GM21825 (cell line): Measurements from ENCODE around the gene F11R.
"Not testable (repeated sequence)": the region's sequence is repeated elsewhere in the genome, so short reads cannot be mapped to it uniquely, and the experiment has no call there.

ENCODE experiments used
- ATAC-seq: cut with Tn5 transposase; IDR thresholded peaks from one replicate; pipeline ENCODE4 v1.9.1; 2021; ENCODE audit warnings: mild to moderate bottlenecking, moderate library complexity; ENCODE audit not compliant: unreplicated experiment

Gene F11R

GRCh38 chr1:161020509-161021164 lies at the start of gene F11R:
TSS of gene F11R (minus strand) at chr1:161021152. CDS start at chr1:161021073, 79 bp downstream.
- ATAC-seq, result peak; percentile 35

- ATAC-seq, result peak; percentile 79
These were observed 48.8 kb upstream of the F11R start, which contains the start of gene ARHGAP30 for GRCh38 chr1:161069731-161070270. TSS of gene ARHGAP30 (minus strand) at chr1:161069891. CDS start at chr1:161069624, 267 bp downstream.

DNA sequence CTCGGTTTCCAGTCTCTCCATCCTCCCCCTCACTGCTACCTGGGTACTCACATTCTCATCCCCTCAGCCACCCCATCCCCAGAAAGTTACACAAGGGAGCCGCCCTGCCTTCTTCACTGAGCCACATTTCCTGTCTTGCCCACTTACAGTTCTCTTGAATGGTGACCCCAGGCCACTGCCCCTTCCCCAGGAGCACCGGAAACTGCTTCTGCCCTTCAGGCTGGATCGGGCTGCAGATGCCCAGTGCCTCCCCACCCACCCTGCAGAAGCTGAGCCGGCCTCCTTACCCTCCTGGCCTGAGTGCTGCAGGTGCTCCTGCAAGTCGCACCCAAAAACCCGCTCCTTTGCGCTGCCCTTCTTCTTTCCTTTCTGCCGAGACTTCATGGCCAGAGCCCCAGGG lies 48.3 kb upstream of the F11R start:
- peak; percentile 3 for ATAC-seq

DNA sequence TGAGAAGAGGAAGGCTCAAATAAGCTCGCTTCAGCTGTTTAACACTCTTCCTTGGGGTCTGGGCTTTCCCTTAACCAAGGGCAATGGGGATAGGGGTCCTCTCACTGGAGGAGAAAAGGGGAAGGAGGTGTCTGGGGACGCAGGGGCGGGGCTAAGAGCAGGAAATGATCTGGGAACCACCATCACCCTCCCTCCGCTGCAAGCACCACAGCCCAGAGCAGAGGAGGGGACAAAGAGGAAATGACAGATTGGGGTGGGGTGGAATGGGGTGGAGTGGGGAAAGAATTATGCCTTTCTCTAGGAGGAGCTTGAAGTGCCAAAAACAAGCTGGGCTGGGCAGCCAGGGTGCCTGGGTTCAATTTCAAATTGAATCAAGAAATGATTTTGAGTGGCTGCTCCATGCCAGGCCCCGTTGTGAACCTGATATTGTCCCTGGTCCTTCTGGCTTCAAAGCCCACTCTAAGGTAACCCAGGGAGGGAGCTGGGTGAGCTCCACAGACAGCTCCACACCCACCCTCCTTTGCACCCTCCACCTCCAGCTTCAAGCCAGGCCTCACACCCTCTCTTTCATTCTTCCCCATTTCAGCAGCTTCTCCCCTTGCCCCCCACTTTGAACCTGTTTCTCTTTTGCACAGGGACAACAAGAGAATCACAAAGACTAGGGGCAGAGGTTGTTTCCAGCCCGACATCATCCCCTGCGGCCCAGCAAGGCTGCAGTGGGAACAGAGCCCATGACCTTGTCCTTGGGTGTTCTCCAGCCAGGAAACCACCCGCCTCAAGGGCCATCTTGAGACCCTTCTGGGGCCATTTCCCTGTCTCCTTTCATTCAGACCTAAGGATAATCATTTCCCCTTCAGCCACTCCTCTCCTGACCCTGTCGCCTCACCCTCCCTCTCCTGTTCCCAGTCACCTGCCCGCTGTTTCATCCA lies 47.6 kb upstream of the F11R start:
- peak; percentile 57 for ATAC-seq

- ATAC-seq, result no peak
These were observed 45.7 kb upstream of the F11R start for GRCh38 chr1:161066694-161067093.

DNA sequence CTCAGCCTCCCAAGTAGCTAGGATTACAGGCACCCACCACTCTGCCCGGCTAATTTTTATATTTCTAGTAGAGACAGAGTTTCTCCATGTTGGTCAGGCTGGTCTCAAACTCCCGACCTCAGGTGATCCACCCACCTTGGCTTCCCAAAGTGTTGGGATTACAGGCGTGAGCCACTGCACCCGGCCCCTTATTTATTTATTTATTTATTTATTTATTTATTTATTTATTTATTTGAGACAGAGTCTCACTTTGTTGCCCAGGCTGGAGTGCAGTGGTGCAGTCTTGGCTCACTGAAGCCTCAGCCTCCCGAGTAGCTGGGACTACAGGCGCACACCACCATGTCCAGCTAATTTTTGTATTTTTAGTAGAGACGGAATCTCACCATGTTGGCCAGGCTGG lies 44.7 kb upstream of the F11R start:
- ATAC-seq, result not testable (repeated sequence)

GRCh38 chr1:161063936-161064335 lies 43.0 kb upstream of the F11R start:
- ATAC-seq, result not testable (repeated sequence)

- no peak for ATAC-seq
These were observed 40.5 kb upstream of the F11R start for GRCh38 chr1:161061419-161061818.

DNA sequence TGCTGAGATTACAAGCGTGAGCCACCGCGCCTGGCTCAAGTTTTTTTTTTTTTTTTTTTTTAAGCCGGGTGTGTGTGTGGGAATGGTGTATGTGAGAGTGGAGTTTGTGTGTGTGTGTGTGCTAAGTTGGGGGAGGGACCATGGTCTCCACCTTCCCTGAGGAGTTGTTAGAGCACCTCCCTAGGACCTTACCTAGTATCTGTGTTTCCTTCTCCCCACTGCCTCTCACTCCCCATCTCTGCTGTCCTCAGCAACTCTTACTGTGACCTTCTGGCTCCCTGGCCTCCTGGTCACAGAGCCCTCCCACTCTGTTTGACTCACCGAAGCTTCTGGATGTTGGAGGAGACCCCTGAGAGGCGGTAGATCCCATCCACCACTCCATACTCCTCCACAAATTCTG lies 38.3 kb upstream of the F11R start:
- no peak for ATAC-seq

GRCh38 chr1:161054805-161055204 lies 33.9 kb upstream of the F11R start:
- ATAC-seq, result no peak

DNA sequence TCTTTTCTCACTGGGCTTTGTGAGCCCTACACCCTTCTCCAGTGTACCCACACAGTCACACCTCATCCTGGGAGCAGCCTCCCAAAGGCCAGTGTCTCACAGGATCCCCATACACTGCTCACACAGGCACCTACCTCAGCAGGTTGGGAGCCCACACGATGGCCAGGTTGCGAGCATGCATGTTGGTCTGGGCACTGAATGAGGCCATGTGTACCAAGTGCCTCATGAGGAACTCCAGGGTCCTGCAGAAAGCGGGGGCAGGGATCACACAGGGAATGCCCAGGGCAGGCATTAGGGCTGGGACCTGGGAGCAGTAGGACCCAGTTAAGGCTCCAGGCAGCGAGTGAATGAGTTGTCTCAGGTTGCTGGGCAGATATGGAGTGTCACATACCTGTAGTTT lies 33.3 kb upstream of the F11R start:
- no peak for ATAC-seq

- ATAC-seq, result no peak
These were observed 31.9 kb upstream of the F11R start for GRCh38 chr1:161052899-161053298.

- ATAC-seq, result no peak
These were observed 30.3 kb upstream of the F11R start for GRCh38 chr1:161051219-161051618.

DNA sequence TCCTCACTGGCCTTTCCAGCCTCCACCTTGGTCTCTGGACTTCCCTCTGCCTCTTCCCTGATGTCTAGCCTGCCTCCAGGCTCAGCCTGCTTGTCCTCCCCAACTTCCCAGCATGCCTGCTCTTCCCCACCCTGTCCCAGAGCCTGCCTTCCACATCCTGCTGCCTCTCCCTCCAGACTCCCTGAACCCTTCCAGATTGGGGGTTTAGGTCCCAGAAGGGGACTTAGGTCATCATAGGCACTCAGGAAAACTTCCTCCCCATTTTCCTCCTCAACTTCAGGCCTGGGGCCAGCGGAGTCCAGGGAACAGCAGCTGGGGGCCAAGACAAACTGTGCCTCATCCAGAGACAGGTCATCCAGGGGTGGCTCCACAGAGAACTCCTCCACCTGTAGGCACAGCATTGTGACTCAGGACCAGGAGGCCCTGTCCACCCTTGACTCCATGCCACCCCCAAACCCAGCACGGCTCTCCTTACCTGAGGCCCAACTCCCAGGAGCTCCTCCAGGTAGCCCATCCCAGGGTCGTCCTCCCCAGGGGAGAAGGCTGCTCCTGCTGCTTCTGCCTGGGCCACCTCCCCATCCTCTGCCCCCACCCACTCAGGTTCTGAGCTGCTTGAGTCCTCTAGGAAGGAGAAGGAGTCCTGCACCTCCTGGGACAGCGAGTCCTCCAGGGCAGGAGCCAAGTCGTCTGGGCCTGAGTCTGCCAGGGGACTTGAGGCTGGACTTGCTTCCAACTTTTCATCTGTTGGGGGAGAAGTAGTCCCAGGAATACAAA lies 28.2 kb upstream of the F11R start:
- ATAC-seq, result no peak

DNA sequence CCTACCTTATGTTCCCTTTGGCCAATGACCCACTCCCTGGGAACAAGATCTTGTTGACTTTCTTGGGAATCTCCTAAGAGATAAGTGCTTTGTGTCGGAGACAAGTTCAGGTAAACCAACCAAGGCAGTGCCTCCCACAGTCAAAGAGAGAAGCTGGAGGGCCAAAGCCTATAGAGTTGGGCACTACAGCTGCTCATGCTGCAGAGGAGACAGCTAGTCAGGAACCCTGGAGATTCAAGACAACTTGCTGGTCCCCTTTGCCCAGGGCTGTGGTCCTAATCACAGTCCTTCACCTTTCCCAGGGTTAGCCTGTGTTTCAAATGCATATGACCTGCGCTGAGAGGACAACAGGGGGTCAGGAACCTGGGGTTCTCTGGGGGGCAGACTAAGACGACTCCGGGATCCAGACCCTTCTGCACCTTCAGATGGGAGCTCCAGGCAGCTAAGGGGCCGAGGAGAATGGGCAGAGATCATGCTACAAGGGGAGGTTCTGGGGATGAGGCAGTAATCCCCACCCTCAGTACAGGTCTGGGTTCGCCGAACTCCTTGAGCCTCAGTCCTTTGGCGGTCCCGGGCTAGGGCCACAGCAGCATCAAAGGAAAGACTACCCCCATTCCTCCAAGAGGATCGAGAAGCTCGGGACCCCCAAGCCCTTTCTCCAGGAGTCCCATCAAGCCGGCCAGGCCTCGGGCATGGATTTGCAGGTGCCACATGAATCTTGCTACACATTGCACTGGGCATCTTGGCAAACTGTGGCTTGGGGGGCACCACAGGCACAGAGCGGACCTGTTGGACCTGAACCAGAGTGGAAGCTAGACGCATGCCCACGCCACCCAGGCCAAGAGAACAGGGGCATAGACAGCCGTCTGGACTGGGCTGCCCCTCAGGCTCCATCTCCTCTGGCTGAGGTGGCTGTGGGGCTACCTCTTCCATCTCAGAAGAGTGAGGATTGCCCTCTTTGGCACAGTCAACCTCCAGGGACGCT lies 26.8 kb upstream of the F11R start:
- no peak for ATAC-seq

DNA sequence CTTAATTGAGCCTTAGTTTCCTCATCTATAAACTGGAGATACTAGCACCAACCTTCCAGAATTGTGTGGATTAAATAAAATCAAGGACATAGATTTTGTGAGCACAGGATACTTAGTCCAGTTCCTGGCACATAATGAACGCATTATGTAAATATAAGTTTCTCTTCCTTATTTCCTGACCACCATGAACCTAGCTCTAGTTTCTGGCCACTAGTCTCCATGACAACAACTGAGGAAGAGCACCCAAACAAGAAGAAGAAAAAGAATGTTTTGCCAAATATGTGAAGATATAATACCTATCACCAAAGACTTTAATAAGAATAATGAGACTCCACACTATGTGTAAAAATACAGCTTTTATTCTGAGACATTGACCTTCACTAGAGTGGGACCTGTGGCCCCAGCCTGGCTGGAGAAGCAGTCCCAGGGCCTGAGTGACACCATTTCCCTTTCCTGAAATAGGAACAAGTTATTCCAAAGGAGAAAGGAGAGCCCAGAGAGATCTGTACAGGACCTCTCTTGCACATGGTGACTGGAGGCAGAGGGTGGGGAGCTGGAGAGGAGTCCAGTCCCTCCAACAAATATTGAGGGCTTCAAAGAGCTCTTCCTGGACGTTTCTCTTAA lies 25.8 kb upstream of the F11R start:
- no peak for ATAC-seq

DNA sequence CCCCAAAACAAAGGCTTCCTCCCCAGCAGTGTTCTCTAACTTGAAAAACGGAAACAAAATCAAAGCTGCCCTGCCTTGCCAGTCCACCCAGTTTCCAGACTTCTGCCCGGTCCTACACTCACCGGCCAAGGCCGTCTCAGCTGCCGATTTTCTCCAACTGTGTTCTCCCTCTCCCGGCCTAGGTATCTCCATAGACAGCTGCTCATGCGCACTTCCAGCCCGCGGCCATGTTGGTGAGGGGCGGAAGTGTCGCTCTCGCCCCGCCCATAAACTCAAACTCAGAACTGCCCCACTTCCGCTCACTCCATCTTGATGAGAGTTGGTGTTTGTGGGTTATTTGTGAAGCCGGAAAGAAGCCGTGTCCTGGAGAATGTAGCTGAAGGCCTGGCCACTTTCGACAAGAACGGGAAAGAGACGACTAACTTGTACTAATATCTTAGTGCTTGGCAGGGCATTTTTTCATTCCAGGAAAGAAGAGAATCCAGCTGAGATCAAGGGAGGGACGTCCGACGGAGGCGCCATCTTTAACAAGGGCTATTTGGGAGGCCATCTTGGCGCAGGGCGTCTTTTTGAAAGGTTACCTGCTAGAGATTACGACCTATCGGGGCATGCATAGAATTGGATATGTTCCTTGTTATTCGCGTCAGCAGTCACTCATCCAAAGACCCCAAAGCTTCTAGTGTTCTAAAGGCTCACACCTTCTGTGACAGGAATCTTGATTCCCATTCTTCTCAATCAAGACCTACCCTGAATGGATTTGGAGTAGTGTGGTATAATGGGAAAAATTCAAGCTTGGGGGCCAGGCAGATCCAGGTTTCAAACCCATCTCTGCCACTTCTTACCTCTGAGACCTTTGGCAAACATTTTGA lies 25.0 kb upstream of the F11R start, which contains the start of gene USF1:
Gene USF1 (minus strand): TSS at position 242 of the 869 bp plus-strand sequence. CDS start 2,702 bp downstream, outside the sequence.
- peak; percentile 60 for ATAC-seq
